Left kidney (tissue), 2 donors: ENCODE results near the gene EIF4A3. TPM values are rescaled to one million over a fixed set of nuclear protein-coding genes. Genes with fewer than 3 reads are reported as not detected.

Experiments
- DNase-seq: peaks from one replicate; pipeline ENCODE4 v3.0.0-alpha.2; 2013
- polyA plus RNA-seq: library from polyadenylated mRNA; unstranded; fragments of 120-200 nt; gene quantifications from one replicate; pipeline ENCODE4 v1.2.1, GENCODE V29; 2013; ENCODE audit not compliant: insufficient read length

The EIF4A3 gene
- polyA plus RNA-seq, 1 donor = 106 TPM

DNA sequence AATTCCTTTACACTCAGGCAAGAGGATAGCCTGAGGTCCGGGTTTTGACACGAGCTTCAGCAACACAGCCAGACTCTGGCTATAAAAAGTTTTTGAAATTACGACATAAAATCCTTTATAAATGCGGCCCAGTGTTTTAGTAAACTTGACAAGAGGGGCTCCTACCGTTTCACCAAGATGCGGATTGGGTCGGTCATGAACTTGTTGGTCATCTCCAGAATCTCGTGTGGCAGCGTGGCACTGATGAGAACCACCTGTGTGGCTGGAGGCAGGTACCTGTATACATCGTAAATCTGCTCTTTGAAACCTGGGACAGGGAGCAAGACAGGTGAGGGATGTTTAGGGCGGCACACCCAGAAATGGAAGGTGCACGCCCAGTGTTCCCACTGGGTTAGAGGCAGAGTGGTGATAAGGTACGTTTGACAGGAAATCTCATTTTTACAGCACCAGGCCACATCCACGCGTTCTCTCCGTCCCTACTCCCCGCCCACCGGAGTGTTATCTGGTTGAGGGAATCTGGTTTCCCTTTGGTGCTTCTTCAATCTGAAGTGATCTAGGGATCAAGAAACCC, 8.0 kb downstream of the EIF4A3 start:
- DNase-seq = no peak

DNA sequence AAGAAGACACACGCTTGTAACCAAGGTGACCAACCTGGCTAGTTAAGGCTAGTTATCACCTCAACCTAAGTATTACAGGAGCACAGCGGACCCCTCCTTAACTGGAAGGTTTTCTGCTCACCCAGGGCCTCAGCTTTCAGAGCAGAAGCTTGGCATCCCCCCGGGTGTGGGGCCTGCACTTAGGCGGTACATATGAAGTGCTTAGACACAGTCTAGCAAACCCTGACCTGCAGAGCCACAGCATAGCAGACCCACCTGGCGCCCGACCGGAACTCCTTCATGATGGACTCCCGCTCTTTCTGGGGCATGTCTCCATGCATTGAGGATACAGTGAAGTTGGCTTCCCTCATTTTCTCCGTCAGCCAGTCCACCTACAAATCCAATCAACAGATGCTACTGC, 9.8 kb downstream of the EIF4A3 start:
- DNase-seq = no peak

DNA sequence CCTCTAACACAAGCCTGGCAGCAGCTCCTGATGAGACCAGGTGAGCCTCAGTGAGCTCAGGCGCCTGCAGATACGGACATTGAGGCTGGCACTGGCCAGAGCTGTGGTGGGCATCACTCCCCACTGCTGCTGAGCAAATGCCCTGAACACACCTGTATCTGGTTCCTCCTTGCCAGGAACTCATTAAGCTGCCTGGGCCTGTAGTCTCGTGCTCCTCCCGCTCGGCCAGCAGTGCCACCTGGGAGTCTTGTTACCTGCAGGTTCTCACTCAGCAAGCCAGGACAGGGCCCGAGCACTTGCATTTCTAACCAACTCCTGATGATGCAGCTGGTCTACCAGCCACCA, 13.3 kb downstream of the EIF4A3 start:
- no peak for DNase-seq

DNA sequence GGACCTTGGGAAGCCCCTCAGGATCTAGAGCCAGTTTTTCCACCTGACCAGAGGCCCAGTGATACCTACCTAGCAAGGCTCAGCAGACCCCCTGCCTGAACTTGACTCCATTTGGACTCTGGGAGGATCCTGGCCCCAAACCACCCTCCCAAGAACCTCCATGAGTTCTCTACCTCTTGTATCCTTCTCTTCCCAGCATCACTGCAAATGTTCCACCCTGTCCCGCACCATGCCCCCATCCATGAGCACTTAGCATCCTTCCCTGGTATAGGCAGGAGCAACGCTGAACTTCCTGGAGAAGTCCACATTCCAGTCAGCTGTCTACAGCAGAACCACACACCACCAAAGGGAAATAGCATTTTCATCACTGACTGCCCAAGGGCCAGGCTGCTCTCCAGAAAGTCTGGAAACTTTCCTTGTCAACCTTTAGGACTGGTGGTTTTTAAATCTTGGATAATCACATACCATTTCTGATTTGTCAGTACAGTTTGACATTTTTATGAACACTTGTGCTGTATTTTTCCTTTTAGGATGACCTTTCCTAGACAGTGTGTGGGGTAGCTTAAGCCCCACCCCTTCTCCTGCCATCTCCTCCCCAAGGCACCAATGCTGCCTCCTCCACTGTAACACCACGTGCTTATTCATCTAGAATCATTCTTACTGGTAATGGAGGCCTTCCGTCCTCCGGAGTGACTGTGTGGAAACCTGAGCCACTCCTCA, 13.9 kb downstream of the EIF4A3 start:
- DNase-seq = no peak

DNA sequence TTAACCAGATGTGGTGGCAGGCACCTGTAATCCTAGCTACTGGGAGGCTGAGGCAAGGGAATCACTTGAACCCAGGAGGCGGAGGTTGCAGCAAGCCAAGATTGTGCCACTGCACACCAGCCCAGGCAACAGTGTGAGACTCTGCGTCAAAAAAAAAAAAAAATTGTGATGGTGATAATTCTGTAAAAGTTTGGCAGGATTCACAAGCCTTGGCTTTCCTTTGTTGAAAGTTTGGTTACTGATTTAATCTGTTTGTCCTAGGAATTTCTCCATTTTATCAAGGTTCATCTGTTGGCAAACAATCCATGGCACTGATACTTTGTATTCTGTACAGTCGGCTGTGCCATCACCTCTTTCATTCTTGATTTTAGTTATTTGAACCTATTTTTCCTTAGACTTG, 15.9 kb downstream of the EIF4A3 start:
- no peak for DNase-seq

DNA sequence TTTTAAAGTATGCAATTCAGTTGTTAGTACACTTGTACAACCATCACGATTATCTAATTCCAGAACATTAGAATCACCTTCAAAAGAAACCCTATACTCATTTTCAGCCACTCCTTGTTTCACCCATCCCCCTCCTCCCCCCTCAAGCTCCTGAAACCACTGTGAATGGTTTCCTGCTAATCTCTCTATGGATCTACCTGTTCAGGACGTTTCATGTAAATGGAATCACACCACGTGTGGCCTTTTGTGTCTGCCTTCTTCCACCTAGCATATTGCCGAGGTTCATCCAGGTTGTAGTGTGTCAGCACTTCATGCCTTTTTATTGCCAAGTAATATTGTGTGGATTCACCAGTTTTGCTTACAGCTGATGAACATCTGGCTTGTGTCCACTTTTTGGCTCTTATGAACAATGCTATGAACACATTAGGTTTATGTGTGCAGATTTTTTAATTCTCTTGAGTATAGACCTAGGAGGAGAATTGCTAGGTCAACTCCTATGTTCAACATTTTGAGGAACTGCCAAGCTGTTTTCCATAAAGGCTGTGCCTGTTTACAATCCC, 17.8 kb downstream of the EIF4A3 start:
- DNase-seq = no peak

DNA sequence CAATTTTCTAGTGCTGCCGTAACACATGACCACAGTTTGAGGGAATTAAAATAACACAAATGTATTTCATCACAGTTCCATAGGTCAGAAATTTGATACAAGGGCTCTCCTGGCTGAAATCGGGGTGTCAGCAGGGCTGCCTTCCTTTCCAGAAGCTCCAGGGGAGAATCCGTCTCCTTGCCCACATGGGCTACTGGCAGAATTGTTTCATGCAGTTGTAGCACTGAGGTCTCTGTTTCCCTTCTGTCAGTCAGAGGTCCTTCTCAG, 20.5 kb downstream of the EIF4A3 start:
- DNase-seq = no peak

DNA sequence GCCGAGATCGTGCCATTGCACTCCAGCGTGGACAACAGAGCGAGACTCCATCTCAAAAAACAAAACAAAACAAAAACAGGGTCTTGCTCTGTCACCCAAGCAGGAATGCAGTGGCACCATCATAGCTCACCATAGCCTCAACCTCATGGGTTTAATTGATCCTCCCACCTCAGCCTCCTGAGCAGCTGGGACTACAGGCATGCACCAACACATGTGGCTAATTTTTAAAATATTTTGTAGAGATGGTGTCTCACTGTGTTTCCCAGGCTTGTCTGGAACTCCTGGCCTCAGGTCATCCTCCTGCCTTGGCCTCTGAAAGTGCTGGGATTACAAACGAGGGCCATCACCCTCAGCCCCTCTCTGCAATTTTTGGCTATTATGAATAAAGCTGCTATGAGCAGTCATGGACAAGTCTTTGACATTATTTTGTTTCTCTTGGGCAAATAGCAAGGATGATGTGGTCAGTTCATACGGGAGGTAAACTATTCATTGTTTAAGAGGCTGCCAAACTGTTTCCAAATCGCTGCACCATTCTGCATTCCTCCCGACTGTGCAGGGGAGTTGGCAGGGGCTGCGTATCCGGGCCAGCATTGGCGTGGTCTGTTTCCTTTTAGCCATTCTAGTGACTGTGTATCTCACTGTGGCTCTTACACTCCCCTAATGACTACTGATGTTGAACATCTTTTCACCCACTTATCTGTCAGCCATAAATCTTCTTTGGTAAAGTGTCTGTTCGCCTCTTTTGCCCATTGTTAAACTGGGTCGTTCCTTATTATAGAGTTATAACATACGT, 21.1 kb downstream of the EIF4A3 start:
- no peak for DNase-seq

DNA sequence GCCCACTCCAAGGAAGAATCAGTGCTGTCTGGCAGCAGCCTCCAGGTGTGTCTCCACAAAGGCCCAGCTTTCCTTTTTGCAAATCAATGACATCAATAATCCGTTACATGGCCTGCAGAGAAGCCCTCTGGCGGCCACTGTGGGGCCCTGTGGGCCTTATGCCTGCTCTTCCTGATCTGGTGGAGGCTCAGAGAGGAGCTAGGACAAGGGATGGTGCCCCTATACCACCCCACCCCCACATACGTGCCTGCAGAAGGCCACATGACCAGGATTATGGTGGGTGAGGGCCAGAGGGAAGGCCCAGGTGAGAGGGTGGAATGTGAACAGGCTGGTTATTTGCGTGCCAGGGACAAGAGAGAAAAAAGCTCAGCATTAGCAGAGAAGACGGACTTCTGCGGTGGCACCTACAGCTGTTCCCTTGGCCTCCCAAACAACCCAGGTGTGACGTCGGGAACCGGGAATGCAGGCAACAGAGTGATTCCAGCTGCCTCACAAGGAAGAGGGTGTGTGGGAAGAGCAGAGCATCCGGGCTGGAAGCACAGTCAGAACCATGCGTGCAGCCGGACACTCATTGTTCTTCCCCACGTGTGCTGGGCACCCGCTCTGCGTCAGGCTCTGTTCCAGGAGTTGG, 22.5 kb downstream of the EIF4A3 start:
- no peak for DNase-seq

DNA sequence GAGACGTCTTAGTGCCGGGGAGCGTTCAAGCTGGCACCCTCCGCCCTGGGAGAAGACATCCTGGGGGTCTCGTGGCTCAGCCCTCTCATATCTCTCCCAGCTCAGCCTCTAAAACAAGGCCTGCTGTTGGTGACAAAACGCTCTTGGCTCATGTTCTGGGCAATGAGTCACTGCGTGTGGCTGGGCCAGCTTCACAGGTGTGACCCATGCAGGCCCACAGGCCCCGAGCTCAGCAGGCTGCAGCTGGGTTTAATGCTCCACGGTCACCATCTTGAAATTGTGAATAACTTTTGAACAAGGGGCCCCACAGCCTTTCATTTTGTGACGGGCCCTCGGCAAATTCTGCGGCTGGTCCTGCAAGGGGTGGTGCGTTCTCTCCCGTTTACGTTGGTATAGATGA, 23.1 kb downstream of the EIF4A3 start:
- no peak for DNase-seq

DNA sequence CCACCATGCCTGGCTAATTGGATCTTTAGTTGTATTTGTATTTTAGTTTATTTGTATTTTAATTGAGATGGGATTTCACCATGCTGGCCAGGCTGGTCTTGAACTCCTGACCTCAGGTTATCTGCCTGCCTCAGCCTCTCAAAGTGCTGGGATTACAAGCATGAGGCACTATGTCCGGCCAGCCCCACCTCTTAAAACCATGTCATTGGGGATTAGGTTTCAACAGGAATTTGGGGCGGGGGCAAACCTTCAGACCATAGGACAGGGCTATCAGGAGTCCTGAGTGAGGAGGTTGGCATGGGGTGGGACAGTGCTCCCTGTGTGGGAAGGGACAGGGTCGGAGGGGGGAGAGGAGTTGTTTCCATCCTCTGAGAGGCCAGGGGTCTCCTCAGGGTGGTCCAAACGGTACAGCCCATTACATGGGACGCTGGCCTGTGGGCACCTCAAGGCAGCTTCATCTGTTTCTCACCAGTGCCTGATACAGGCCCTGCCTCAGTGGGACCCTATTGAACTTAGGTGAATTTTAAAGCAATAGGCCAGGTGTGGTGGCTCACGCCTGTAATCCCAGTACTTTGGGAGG, 23.9 kb downstream of the EIF4A3 start:
- no peak for DNase-seq

DNA sequence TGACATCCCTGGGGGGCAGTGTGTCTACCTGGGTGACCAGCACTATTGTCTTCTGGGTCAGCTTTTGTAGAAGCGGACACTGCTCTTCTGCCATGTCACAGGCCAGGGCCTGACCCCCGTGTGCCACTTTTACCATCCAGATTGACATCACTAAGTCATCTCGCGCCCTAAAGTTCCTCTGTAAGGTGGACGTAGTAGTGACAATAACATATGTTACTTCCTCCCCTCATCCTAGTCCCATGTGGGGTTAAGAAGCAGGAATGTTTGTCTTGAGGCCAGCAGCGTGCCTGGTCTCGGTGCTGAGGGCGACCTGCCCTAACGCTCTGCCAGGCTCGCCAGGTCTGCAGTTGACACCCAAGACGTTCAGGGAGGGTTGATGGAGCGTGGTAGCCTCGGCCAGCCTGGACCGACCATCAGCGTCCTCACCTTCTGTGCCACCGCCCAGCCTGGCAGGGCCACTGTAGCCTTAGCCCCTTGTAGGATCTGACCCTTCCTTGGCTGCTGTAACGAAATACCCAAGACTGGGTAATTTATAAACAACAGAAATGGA, 24.8 kb downstream of the EIF4A3 start:
- no peak for DNase-seq

DNA sequence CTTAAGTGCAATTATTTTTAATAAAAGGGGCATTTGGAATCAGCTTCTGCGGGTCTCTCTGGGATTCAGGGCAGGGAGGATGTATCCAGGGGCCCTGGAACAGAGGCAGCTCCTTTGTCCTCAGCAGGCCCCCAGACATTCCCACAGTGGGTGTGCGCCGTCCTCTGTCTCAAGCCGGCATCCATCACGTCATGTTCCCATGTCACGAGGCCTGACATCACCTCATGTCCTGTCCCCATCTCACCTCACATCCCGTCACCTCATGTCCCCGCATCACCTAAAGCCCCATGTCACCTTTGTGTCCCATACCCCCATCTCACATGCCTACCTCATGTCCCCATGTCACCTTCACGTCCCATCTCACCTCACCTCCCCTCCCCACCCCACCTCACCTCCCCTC, 27.1 kb downstream of the EIF4A3 start:
- no peak for DNase-seq

DNA sequence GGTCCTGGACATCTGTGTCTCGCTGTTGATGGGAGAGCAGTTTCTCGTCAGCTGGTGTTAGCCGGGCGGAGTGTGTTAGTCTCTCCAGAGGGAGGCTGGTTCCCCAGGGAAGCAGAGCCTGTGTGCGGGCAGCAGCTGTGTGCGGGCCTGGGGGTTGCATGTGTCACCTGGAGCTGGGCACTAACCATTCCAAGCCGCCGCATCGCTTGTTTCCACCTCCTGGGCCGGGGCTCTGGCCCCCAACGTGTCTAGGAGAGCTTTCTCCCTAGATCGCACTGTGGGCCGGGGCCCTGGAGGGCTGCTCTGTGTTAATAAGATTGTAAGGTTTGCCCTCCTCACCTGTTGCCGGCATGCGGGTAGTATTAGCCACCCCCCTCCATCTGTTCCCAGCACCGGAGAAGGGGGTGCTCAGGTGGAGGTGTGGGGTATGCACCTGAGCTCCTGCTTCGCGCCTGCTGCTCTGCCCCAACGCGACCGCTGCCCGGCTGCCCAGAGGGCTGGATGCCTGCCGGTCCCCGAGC, 27.6 kb downstream of the EIF4A3 start:
- no peak for DNase-seq

DNA sequence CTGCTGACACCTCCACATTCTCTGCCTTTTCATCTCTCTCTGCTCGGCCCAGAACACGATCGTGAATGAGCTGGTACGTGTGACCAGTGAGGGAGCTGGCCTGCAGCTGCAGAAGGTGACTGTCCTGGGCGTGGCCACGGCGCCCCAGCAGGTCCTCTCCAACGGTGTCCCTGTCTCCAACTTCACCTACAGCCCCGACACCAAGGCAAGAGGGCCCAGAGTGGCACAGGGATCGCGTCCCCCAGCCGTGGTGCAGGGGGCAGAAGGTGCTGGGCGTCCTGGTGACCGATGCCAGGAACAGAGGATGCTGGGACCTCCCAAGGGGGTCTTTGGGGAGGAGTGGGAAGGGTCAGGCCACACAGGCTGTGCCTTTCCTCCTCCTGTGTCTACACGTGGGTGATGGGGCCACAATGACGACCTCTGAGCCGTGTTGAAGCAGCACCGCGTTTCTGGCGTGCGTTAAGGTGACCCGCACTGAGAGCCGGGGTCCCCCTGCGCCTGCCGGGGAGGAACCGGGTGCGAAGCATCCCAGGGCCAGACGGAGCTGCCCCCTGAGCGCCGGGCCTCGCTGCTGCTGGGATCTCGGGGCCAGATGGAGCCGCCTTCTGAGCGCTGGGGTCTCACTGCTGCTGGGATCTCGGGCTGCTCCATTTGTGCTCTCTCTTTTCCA, 28.2 kb downstream of the EIF4A3 start:
- DNase-seq = no peak

DNA sequence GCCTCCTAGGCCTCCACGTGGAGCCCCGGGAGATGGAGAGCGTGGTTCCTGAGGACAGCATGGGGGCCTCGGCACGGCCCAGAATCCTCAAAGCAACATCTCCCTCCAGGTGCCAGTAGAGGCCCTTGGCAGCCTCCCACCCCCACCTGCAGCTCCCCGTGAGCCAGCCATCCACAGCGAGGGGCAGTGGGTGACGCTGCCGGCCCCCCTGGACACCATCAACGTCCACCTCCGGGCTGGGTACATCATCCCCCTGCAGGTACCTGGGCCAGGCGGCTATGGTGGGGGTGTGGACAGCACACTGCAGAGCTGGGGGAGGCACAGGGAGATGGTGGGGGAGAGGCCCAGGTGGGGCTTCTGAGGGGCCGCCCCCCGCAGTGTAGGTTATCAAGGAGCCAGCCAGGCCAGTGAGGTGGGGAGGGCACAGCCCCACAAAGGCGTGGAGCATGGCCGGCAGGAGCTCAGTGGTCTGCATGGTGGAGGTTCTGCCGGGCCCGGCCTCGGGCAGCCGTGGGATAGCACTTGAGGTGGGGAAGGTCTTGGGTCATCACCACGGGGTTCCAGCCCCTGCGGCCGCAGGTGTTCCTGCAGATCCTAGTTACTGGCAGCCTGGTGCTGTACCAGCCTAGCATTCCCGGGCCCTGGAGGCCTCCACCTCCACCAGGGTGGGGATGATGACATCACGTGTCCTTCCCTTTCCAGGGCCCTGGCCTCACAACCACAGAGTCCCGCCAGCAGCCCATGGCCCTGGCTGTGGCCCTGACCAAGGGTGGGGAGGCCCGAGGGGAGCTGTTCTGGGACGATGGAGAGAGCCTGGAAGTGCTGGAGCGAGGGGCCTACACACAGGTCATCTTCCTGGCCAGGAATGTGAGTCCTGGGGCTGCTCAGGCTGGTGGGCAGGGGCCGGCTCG, 29.2 kb downstream of the EIF4A3 start:
- no peak for DNase-seq

DNA sequence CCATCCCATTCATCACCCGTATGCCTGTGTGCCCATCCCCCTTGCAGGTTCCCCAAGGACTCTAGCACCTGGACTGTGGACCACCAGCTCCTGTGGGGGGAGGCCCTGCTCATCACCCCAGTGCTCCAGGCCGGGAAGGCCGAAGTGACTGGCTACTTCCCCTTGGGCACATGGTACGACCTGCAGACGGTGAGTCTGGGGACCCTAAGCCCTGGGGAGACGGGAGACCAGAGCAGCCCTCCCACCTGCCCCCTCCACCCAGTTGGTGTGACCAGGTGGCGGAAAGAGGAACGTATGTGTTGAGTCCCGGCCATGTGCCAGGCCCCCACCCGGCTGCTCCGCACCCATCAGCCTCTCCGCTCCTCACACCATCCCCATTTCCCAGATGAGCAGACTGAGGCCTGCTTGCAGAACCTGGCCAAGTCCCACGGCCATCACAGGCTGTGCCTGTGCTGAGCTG, 30.0 kb downstream of the EIF4A3 start:
- no peak for DNase-seq

DNA sequence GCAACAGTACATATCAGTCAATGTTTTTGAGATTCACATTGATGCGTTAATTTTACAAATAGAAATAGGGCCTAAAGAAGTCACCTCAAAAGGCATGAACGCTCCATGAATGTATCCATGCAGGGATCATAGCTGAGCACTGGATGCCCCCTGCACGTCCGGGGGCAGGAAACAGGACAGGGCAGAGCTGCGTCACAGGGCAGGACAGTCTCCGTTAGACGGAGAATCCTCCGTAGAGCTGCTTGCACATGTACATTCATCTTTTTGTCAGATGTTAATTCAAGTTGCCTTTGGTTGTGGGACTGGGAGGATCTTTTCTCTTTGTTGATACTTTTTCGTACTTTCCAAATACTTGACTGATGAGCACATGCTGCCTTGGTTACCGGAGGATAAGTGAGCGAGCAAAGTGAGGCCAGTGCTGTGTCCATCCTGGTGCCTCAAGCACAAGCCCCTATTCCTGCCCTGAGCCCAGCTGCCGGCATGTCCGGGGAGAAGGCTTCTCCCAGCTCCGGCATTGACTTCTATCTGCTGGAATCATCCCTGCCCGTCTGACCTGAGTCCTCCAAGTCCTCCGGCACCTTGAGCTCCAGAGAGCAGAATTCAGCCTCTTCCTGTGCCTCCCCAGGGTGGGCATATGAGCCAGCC, 30.5 kb downstream of the EIF4A3 start:
- no peak for DNase-seq

DNA sequence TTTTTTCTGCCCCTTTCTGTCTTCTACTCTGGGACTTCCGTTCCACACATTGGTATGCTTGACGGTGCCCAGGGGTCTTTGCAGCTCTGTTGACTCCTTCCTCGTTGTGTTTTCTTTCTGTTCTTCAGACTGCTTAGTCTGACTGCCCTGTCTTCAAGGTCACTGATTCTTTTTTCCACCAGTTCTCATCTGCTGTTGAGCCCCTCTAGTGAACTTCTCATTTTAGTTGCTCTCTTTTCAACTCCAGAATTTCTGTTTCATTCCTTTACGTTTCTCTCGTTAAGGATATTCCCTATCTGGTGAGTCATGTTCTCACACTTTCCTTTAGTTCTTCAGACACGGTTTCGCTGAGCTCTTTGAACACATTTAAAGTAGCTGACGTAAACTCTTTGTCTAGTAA, 31.8 kb downstream of the EIF4A3 start:
- DNase-seq = no peak

DNA sequence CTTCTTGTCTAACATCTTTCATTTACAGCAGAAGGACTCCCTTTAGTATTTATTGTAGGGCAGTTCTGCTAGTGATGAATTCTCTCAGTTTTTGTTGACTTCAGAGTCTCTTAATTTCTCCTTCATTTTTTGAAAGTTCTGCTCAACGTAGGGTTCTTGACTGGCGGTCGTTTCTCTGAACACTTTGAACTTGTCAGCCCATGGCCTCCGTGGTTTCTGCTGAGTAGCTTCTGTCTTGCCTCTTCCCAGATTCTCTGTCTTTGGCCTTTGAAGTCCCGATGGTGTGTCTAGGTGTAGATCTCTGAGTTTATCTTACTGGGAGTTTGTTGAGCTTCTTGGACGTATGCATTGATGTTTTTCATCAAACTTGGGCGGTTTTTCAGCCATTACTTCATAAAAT, 32.2 kb downstream of the EIF4A3 start:
- DNase-seq = no peak
